Measurements from ENCODE around the gene SLC9B1. TPM values are rescaled to one million over a fixed set of nuclear protein-coding genes. Genes with fewer than 3 reads are reported as not detected.
"Not testable (repeated sequence)": the region's sequence is repeated elsewhere in the genome, so short reads cannot be mapped to it uniquely, and the experiment has no call there.

Gene SLC9B1
- total RNA-seq, 1 donor from 2014 or later, result 0.61 TPM

GRCh38 chr4:103011378-103012025 is 8.0 kb downstream of the SLC9B1 start:
- intact Hi-C loops (cut with micrococcal nuclease), result no loop called here

- intact Hi-C loops (cut with micrococcal nuclease), result no loop called here
These were observed 8.7 kb downstream of the SLC9B1 start for GRCh38 chr4:103010804-103011203.

- intact Hi-C loops (cut with micrococcal nuclease), result loop anchor here (1.0 to 2.0 kb wide), 5 partner anchors 140 to 578 kb away; partner anchors contain the start of gene CISD2
These were observed 10.4 kb downstream of the SLC9B1 start for GRCh38 chr4:103008875-103009729.

GRCh38 chr4:103002551-103002950 is 17.0 kb downstream of the SLC9B1 start:
- intact Hi-C loops (cut with micrococcal nuclease), result no loop called here

GRCh38 chr4:102994803-102995202 is 24.7 kb downstream of the SLC9B1 start:
- intact Hi-C loops (cut with micrococcal nuclease), result no loop called here

- intact Hi-C loops (cut with micrococcal nuclease), result not testable (repeated sequence)
These were observed 25.5 kb downstream of the SLC9B1 start for GRCh38 chr4:102993985-102994384.

GRCh38 chr4:102988429-102989020 is 31.0 kb downstream of the SLC9B1 start:
- intact Hi-C loops (cut with micrococcal nuclease), result loop anchor here (5.0 to 10.0 kb wide), 3 partner anchors 94 to 161 kb away; partner anchors contain the start of genes CISD2 and UBE2D3

GRCh38 chr4:102981005-102981404 is 38.5 kb downstream of the SLC9B1 start:
- intact Hi-C loops (cut with micrococcal nuclease), result loop anchor here (10.0 kb wide), 1 partner anchor 86 kb away; no protein-coding TSS in a partner anchor

- intact Hi-C loops (cut with micrococcal nuclease), result not testable (repeated sequence)
These were observed 57.7 kb downstream of the SLC9B1 start for GRCh38 chr4:102961813-102962212.

- intact Hi-C loops (cut with micrococcal nuclease), result no loop called here
These were observed 60.0 kb downstream of the SLC9B1 start for GRCh38 chr4:102959496-102959895.

- intact Hi-C loops (cut with micrococcal nuclease), result no loop called here
These were observed 74.4 kb downstream of the SLC9B1 start for GRCh38 chr4:102945066-102945465.

GRCh38 chr4:102938063-102938462 is 81.4 kb downstream of the SLC9B1 start:
- intact Hi-C loops (cut with micrococcal nuclease), result not testable (repeated sequence)

- intact Hi-C loops (cut with micrococcal nuclease), result no loop called here
These were observed 83.8 kb downstream of the SLC9B1 start for GRCh38 chr4:102935716-102936115.

GRCh38 chr4:102919697-102920096 is 99.8 kb downstream of the SLC9B1 start:
- intact Hi-C loops (cut with micrococcal nuclease), result not testable (repeated sequence)

- intact Hi-C loops (cut with micrococcal nuclease), result no loop called here
These were observed 100.6 kb downstream of the SLC9B1 start for GRCh38 chr4:102918859-102919258.

GRCh38 chr4:102901804-102902203 is 117.7 kb downstream of the SLC9B1 start:
- intact Hi-C loops (cut with micrococcal nuclease), result no loop called here

GRCh38 chr4:102897610-102898009 is 121.9 kb downstream of the SLC9B1 start:
- intact Hi-C loops (cut with micrococcal nuclease), result loop anchor here (10.0 kb wide), 1 partner anchor 87 kb away; no protein-coding TSS in a partner anchor

- intact Hi-C loops (cut with micrococcal nuclease), result loop anchor here (10.0 kb wide), 1 partner anchor 88 kb away; no protein-coding TSS in a partner anchor
These were observed 123.0 kb downstream of the SLC9B1 start for GRCh38 chr4:102896547-102896946.

GRCh38 chr4:102889866-102890265 is 129.6 kb downstream of the SLC9B1 start:
- intact Hi-C loops (cut with micrococcal nuclease), result loop anchor here (10.0 kb wide), 1 partner anchor 95 kb away; no protein-coding TSS in a partner anchor

GRCh38 chr4:102888570-102888969 is 130.9 kb downstream of the SLC9B1 start:
- intact Hi-C loops (cut with micrococcal nuclease), result not testable (repeated sequence)

- intact Hi-C loops (cut with micrococcal nuclease), result no loop called here
These were observed 136.2 kb downstream of the SLC9B1 start for GRCh38 chr4:102883278-102883677.

GRCh38 chr4:102881343-102881742 is 138.2 kb downstream of the SLC9B1 start:
- intact Hi-C loops (cut with micrococcal nuclease), result no loop called here
